ENCODE data around the gene SLAIN2. TPM values are rescaled to one million over a fixed set of nuclear protein-coding genes. Genes with fewer than 3 reads are reported as not detected.
A peak's percentile ranks its signal among the peaks of the same experiment; 100 is the strongest.
"Not testable (repeated sequence)": the region's sequence is repeated elsewhere in the genome, so short reads cannot be mapped to it uniquely, and the experiment has no call there.

The SLAIN2 gene
- total RNA-seq (2014; rRNA removed; shearing (Covaris generic)) (27.9 and 33.5 TPM in 2 replicates), polyA plus RNA-seq (2016; fragmentation: Nextera tagmentation; extraction: Ambion mirVana) (21.2 and 21.9 TPM in 2 replicates)
- long read RNA-seq, full-length matches to known transcripts, result 3 of 11 reads
- long read RNA-seq, partial matches to known transcripts, result 7 of 11 reads
- long read RNA-seq, other reads (novel, unspliced or antisense), result 1 of 11 reads

DNA sequence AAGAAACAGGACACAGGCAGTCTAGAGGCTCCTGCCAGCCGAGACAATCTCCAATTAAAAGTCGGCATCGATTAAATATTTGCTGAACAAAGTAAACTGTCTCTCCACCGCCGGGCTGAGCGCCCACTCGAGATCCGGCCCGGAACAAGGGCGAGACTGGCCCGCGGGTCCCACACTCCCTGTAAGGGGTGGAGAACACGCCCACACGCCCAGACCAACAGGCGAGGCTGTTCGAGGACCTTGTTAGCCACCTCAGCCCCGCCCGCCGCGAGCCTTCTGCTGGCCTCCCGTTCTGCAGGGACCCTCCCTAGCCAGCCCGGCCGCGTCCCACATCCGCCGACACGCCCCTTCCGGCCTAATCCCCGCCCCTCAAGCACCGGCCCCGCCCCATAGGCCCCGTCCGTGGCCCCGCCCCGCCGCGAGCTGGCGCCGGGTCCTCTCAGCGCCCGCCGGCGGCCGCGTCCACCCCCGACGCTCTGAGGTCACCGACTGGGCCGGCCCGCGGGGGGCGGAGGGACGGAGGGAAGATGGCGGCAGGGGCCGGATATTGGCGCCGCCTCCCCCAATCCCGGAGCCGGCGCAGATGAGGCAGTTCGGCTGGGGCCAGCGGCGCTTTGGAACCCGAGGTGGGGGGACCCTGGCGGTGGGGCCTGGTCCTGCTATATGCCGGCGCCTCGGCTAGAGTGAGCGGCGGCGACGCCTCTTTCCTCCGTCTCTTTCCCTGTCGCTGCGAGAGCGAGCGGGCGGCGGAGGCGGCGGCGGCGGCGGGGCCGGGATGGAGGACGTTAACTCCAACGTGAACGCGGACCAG, at the start of gene SLAIN2:
TSS of gene SLAIN2 (plus strand) at position 565 of the 811 bp plus-strand sequence. CDS start at position 776, 211 bp downstream.
- Histone ChIP-seq H3K9me2 (ENCODE audit: insufficient read depth) (no peaks in the 10 kb centered on the region), H4K20me1 (replicated peaks; ENCODE audit: insufficient read depth) (peaks cover 10% of the 10 kb centered on the region; the same call in 1 of the 2 replicates), H3K79me2 (replicated peaks; ENCODE audit: insufficient read depth) (peaks cover 41% of the 10 kb centered on the region), H3K27ac (ENCODE audit: low read depth) (peak within 1 kb of the TSS; percentile 93), H3K36me3 (ENCODE audit: insufficient read depth) (no peaks in the 10 kb centered on the region), H3F3A (replicated peaks; ENCODE audit: low read depth) (no peaks in the 10 kb centered on the region), H3K4me2 (peak within 1 kb of the TSS; percentile 83), H3K4me3 (peak within 1 kb of the TSS; percentile 85), H3K4me1 (ENCODE audit: insufficient read depth) (peaks cover 41% of the 10 kb centered on the region), H3K27me3 (ENCODE audit: insufficient read depth) (no peaks in the 10 kb centered on the region), H2AFZ (peak within 1 kb of the TSS; percentile 61; the same call in 1 of the 2 replicates)
- TF ChIP-seq ETS1 (IDR thresholded peaks at IDR 0.05) (no peak), CREB1 (CRISPR knock-in tag; IDR thresholded peaks at IDR 0.05; ENCODE audit: low read depth) (peak; percentile 77), POLR2AphosphoS5 (IDR thresholded peaks at IDR 0.05; ENCODE audit: low read depth) (peak; percentile 89), ZNF462 (CRISPR knock-in tag; IDR thresholded peaks at IDR 0.05) (no peak)
- TF ChIP-seq, protein P1, sequence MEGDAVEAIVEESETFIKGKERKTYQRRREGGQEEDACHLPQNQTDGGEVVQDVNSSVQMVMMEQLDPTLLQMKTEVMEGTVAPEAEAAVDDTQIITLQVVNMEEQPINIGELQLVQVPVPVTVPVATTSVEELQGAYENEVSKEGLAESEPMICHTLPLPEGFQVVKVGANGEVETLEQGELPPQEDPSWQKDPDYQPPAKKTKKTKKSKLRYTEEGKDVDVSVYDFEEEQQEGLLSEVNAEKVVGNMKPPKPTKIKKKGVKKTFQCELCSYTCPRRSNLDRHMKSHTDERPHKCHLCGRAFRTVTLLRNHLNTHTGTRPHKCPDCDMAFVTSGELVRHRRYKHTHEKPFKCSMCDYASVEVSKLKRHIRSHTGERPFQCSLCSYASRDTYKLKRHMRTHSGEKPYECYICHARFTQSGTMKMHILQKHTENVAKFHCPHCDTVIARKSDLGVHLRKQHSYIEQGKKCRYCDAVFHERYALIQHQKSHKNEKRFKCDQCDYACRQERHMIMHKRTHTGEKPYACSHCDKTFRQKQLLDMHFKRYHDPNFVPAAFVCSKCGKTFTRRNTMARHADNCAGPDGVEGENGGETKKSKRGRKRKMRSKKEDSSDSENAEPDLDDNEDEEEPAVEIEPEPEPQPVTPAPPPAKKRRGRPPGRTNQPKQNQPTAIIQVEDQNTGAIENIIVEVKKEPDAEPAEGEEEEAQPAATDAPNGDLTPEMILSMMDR (conservative IDR thresholded peaks at IDR 0.05; ENCODE audit: low read depth in 2 of 2), result peak in 1 of 2 experiments; percentile 17; a peak in 1 of 4 replicates
- peak within 1 kb of the TSS; percentile 87 for H3K27ac Mint-ChIP-seq
- ATAC-seq, result peak; percentile 86
- peak within 1 kb of the TSS; percentile 99 for H3K4me3 Mint-ChIP-seq
- peaks cover 3% of the 10 kb centered on the region for H3K27me3 Mint-ChIP-seq (ENCODE audit: insufficient read depth, low read depth, poor library complexity)
- peak; percentile 98 for DNase-seq (ENCODE audit: low spot score)
- H3K4me1 Mint-ChIP-seq, result peaks cover 38% of the 10 kb centered on the region
- H3K36me3 Mint-ChIP-seq (ENCODE audit: low read depth), result no peaks in the 10 kb centered on the region
- H3K9me3 Mint-ChIP-seq, result no peaks in the 10 kb centered on the region; the same call in 1 of the 3 replicates

DNA sequence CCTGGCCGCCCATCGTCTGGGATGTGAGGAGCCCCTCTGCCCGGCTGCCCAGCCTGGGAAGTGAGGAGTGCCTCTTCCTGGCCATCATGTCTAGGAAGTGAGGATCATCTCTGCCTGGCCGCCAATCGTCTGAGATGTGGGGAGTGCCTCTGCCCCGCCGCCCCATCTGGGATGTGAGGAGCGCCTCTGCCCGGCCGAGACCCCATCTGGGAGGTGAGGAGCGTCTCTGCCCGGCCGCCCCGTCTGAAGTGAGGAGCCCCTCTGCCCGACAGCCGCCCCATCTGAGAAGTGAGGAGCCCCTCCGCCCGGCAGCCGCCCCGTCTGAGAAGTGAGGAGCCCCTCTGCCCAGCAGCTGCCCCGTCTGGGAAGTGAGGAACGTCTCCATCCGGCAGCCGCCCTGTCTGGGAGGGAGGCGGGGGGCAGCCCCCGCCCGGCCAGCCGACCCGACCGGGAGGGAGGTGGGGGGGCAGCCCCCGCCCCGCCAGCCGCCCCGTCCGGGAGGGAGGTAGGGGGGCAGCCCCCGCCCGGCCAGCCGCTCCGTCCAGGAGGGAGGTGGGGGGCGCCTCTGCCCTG, 49.0 kb upstream of the SLAIN2 start:
- not testable (repeated sequence) for H3K79me2 ChIP-seq (replicated peaks; ENCODE audit: insufficient read depth); H3K36me3 ChIP-seq (ENCODE audit: insufficient read depth); H3K9me2 ChIP-seq (ENCODE audit: insufficient read depth); H3K27me3 ChIP-seq (ENCODE audit: insufficient read depth); H3K4me3 Mint-ChIP-seq; H3F3A ChIP-seq (replicated peaks; ENCODE audit: low read depth); H3K4me1 Mint-ChIP-seq; H3K4me3 ChIP-seq; H3K27ac Mint-ChIP-seq; H2AFZ ChIP-seq; H4K20me1 ChIP-seq (replicated peaks; ENCODE audit: insufficient read depth); H3K27ac ChIP-seq (ENCODE audit: low read depth); H3K4me1 ChIP-seq (ENCODE audit: insufficient read depth); DNase-seq (ENCODE audit: low spot score); H3K4me2 ChIP-seq; ATAC-seq; H3K27me3 Mint-ChIP-seq (ENCODE audit: insufficient read depth, low read depth, poor library complexity)
- Mint-ChIP-seq H3K9me3 (peaks cover 23% of the 10 kb centered on the region), H3K36me3 (ENCODE audit: low read depth) (peaks cover 22% of the 10 kb centered on the region; the same call in 2 of the 3 replicates)

All from GM23338 (cell line).